RWPE1 (cell line): Measurements from ENCODE around the gene MEG3.

Experiments used
- CTCF ChIA-PET: fragments of 350-600 bp; sonication (Branson Sonifier 250); formaldehyde crosslinking; extraction: SDS; loops from one replicate; lab custom pipeline; 2021; lab: Yijun Ruan, JAX
- POLR2A ChIA-PET: fragments of 400-600 bp; formaldehyde crosslinking; extraction: SDS; loops from one replicate; lab custom pipeline; 2020; ENCODE audit warnings: antibody characterized with exemption; ENCODE audit not compliant: low non-redundant PET; lab: Yijun Ruan, JAX
- DNase-seq: peaks from one replicate; pipeline ENCODE4 v3.0.0; 2012; ENCODE audit warnings: low spot score
- H3K27ac ChIP-seq: fragments of 450-650 bp; 2 replicates; pipeline ENCODE4 v1.5.1; 2017
- CTCF ChIP-seq: fragments of 450-650 bp; conservative IDR thresholded peaks from 2 replicates; pipeline ENCODE4 v1.5.1; 2017; ENCODE audit warnings: low read depth, mild to moderate bottlenecking

MEG3 gene

GRCh38 chr14:100856056-100856950, 30.4 kb downstream of the MEG3 start:
- no peak for DNase-seq
- POLR2A ChIA-PET: no interaction called here
- CTCF ChIA-PET: interaction anchor here (0.6 to 0.7 kb wide), 3 partner anchors 54 to 771 kb away, joined by 3 to 4 read pairs (median 3); no protein-coding TSS in a partner anchor
- H3K27ac ChIP-seq: no peak overlapping the region
- TF ChIP-seq CTCF: no peak

GRCh38 chr14:100857233-100857922, 31.5 kb downstream of the MEG3 start:
- ChIA-PET POLR2A (no interaction called here), CTCF (interaction anchor here (0.6 to 0.7 kb wide), 2 partner anchors 55 to 211 kb away, joined by 3 read pairs; no protein-coding TSS in a partner anchor)
- no peak for DNase-seq
- no peak overlapping the region for H3K27ac ChIP-seq
- no peak for TF ChIP-seq CTCF

- TF ChIP-seq CTCF: no peak
- no peak overlapping the region for H3K27ac ChIP-seq
- ChIA-PET CTCF (interaction anchor here (0.6 kb wide), 1 partner anchor 381 kb away, joined by 9 read pairs; no protein-coding TSS in a partner anchor), POLR2A (no interaction called here)
- no peak for DNase-seq
Measured at GRCh38 chr14:100857923-100858837, 32.3 kb downstream of the MEG3 start.

- POLR2A ChIA-PET: no interaction called here
- DNase-seq: no peak
- H3K27ac ChIP-seq: no peak overlapping the region
- TF ChIP-seq CTCF: no peak
- CTCF ChIA-PET: no interaction called here
Measured at GRCh38 chr14:100858838-100859220, 32.9 kb downstream of the MEG3 start.

GRCh38 chr14:100859781-100860180, 33.9 kb downstream of the MEG3 start:
- POLR2A ChIA-PET: no interaction called here

More at GRCh38 chr14:100859781-100860180, 33.9 kb downstream of the MEG3 start:
- CTCF ChIA-PET: no interaction called here
- H3K27ac ChIP-seq: no peak overlapping the region
- no peak for DNase-seq
- TF ChIP-seq CTCF: no peak
